H9 (cell line): Measurements from ENCODE around the gene SLC7A6. TPM values are rescaled to one million over a fixed set of nuclear protein-coding genes. Genes with fewer than 3 reads are reported as not detected.

Source experiments
- DNase-seq: peaks from one replicate; pipeline ENCODE4 v3.0.0-alpha.2; 2017
- H2AFZ ChIP-seq: one replicate; pipeline ENCODE4 v1.6.1; 2013; ENCODE audit warnings: mild to moderate bottlenecking, low read length, control low read depth, moderate library complexity
- H2AK5ac ChIP-seq: 2 replicates; pipeline ENCODE4 v1.6.1; 2013; ENCODE audit warnings: low read length, control low read depth, mixed read lengths; ENCODE audit not compliant: insufficient read length
- H2BK120ac ChIP-seq: one replicate; pipeline ENCODE4 v1.6.1; 2013; ENCODE audit warnings: low read depth, mild to moderate bottlenecking, low read length, control low read depth, inconsistent platforms; ENCODE audit not compliant: poor library complexity, severe bottlenecking
- H2BK12ac ChIP-seq: 2 replicates; pipeline ENCODE4 v1.6.1; 2013; ENCODE audit warnings: low read length, control low read depth, mixed read lengths, low read depth; ENCODE audit not compliant: insufficient read length
- H2BK15ac ChIP-seq: 2 replicates; pipeline ENCODE4 v1.6.1; 2013; ENCODE audit warnings: low read depth, low read length, control low read depth
- H2BK20ac ChIP-seq: one replicate; pipeline ENCODE4 v1.6.1; 2013; ENCODE audit warnings: low read depth, mild to moderate bottlenecking, low read length, control low read depth, inconsistent platforms; ENCODE audit not compliant: poor library complexity, severe bottlenecking
- H2BK5ac ChIP-seq: 2 replicates; pipeline ENCODE4 v1.6.1; 2013; ENCODE audit warnings: low read length, control low read depth, mixed read lengths; ENCODE audit not compliant: insufficient read length
- H3K14ac ChIP-seq: 2 replicates; pipeline ENCODE4 v1.6.1; 2013; ENCODE audit warnings: low read length, control low read depth; ENCODE audit not compliant: insufficient read depth
- H3K18ac ChIP-seq: 2 replicates; pipeline ENCODE4 v1.6.1; 2013; ENCODE audit warnings: low read depth, mild to moderate bottlenecking, mixed read lengths, low read length, control low read depth; ENCODE audit not compliant: insufficient read length
- H3K23ac ChIP-seq: 2 replicates; pipeline ENCODE4 v1.6.1; 2013; ENCODE audit warnings: low read length, control low read depth, mixed read lengths, low read depth; ENCODE audit not compliant: insufficient read length
- H3K23me2 ChIP-seq: 2 replicates; pipeline ENCODE4 v1.6.1; 2013; ENCODE audit warnings: low read depth, mild to moderate bottlenecking, mixed read lengths, low read length, control low read depth; ENCODE audit not compliant: insufficient read length, poor library complexity, severe bottlenecking
- H3K27ac ChIP-seq: 2 replicates; pipeline ENCODE4 v1.5.1; 2013; ENCODE audit warnings: low read length, control low read depth, mixed read lengths, low read depth; ENCODE audit not compliant: insufficient read length
- H3K27me3 ChIP-seq: 2 replicates; pipeline ENCODE4 v1.6.1; 2013; ENCODE audit warnings: low read length, control low read depth, inconsistent platforms; ENCODE audit not compliant: insufficient read depth
- H3K4ac ChIP-seq: 2 replicates; pipeline ENCODE4 v1.6.1; 2013; ENCODE audit warnings: low read depth, mild to moderate bottlenecking, control low read depth, inconsistent platforms, low read length, moderate library complexity
- H3K4me1 ChIP-seq: 2 replicates; pipeline ENCODE4 v1.6.1; 2013; ENCODE audit warnings: low read length, control low read depth, inconsistent platforms; ENCODE audit not compliant: insufficient read depth
- H3K4me2 ChIP-seq: 2 replicates; pipeline ENCODE4 v1.6.1; 2013; ENCODE audit warnings: low read length, control low read depth, mixed read lengths; ENCODE audit not compliant: insufficient read length, insufficient read depth
- H3K56ac ChIP-seq: 2 replicates; pipeline ENCODE4 v1.6.1; 2013; ENCODE audit warnings: low read depth, mild to moderate bottlenecking, mixed read lengths, low read length, control low read depth; ENCODE audit not compliant: insufficient read length
- H3K79me1 ChIP-seq: 2 replicates; pipeline ENCODE4 v1.6.1; 2013; ENCODE audit warnings: low read depth, mild to moderate bottlenecking, moderate library complexity, low read length, control low read depth, inconsistent platforms; ENCODE audit not compliant: insufficient read depth, poor library complexity, severe bottlenecking
- H3K79me2 ChIP-seq: 2 replicates; pipeline ENCODE4 v1.6.1; 2013; ENCODE audit warnings: low read length, control low read depth, inconsistent platforms; ENCODE audit not compliant: insufficient read depth
- H3K9ac ChIP-seq: 2 replicates; pipeline ENCODE4 v1.6.1; 2013; ENCODE audit warnings: low read length, control low read depth, mixed read lengths; ENCODE audit not compliant: insufficient read length; ENCODE audit errors: extremely low read depth
- H3K9me3 ChIP-seq: one replicate; pipeline ENCODE4 v1.6.1; 2013; ENCODE audit warnings: low read depth, low read length, inconsistent platforms; ENCODE audit not compliant: control insufficient read depth
- H3T11ph ChIP-seq: one replicate; pipeline ENCODE4 v1.6.1; 2013; ENCODE audit warnings: mild to moderate bottlenecking, low read length, control low read depth, inconsistent platforms
- H4K20me1 ChIP-seq: one replicate; pipeline ENCODE4 v1.6.1; 2013; ENCODE audit not compliant: control insufficient read depth, insufficient read length, insufficient read depth
- H4K5ac ChIP-seq: 2 replicates; pipeline ENCODE4 v1.6.1; 2013; ENCODE audit warnings: low read depth, mild to moderate bottlenecking, mixed read lengths, low read length, control low read depth; ENCODE audit not compliant: insufficient read length
- H4K8ac ChIP-seq: replicated peaks from 2 replicates; pipeline ENCODE4 v1.6.1; 2013; ENCODE audit warnings: low read length, control low read depth, mixed read lengths, low read depth; ENCODE audit not compliant: insufficient read length
- H4K91ac ChIP-seq: 2 replicates; pipeline ENCODE4 v1.6.1; 2013; ENCODE audit warnings: low read depth, mild to moderate bottlenecking, moderate library complexity, mixed read lengths, low read length, control low read depth; ENCODE audit not compliant: insufficient read length
- H3K27ac Mint-ChIP-seq, 3 experiments: 2 replicates in 2 of 3; 3 replicates in 1 of 3; pipeline ENCODE4 v1.8.0; 2020 to 2021; ENCODE audit warnings: mixed read lengths in 3 of 3, mild to moderate bottlenecking in 1 of 3, moderate library complexity in 1 of 3
- H3K27me3 Mint-ChIP-seq: 2 replicates; pipeline ENCODE4 v1.8.0; 2021; ENCODE audit warnings: low read depth, mild to moderate bottlenecking, moderate library complexity, mixed read lengths
- H3K36me3 Mint-ChIP-seq, 3 experiments: 2 replicates in 2 of 3; 3 replicates in 1 of 3; pipeline ENCODE4 v1.8.0; 2020 to 2021; ENCODE audit warnings: low read depth in 3 of 3, mixed read lengths in 3 of 3; ENCODE audit not compliant: insufficient read depth in 1 of 3
- H3K4me1 Mint-ChIP-seq, 2 experiments: 2 replicates each; pipeline ENCODE4 v1.8.0; 2020; ENCODE audit warnings: mixed read lengths in 2 of 2
- H3K4me3 Mint-ChIP-seq, 2 experiments: 2 replicates in 1 of 2; 3 replicates in 1 of 2; pipeline ENCODE4 v1.8.0; 2020 to 2021; ENCODE audit warnings: mild to moderate bottlenecking in 2 of 2, mixed read lengths in 2 of 2, moderate library complexity in 1 of 2
- H3K9me3 Mint-ChIP-seq, 2 experiments: 2 replicates in 1 of 2; 3 replicates in 1 of 2; pipeline ENCODE4 v1.8.0; 2020; ENCODE audit warnings: mild to moderate bottlenecking in 2 of 2, mixed read lengths in 2 of 2, moderate library complexity in 1 of 2
- WGBS: extraction: QIAGEN DNeasy Blood & Tissue Kit; methylation state at CpG from one replicate; pipeline ENCODE4 v1.1.7; 2013; ENCODE audit warnings: missing lambda C conversion rate, low lambda C conversion rate, mixed read lengths; ENCODE audit not compliant: insufficient read length; ENCODE audit errors: extremely low coverage; 5-methylcytosine and 5-hydroxymethylcytosine counted together
- total RNA-seq: library from RNA; stranded (reverse); gene quantifications from 2 replicates; pipeline ENCODE4 v1.2.1, GENCODE V29; 2021
- TF ChIP-seq, protein P1 (sequence below): fragments of 200-600 bp; sonication (generic); conservative IDR thresholded peaks from 3 replicates; pipeline ENCODE4 v1.8.0; 2021; ENCODE audit warnings: antibody characterized with exemption, mild to moderate bottlenecking

SLC7A6 gene
- total RNA-seq, 1 experiment from 2014 or later = 21.1 TPM

DNA sequence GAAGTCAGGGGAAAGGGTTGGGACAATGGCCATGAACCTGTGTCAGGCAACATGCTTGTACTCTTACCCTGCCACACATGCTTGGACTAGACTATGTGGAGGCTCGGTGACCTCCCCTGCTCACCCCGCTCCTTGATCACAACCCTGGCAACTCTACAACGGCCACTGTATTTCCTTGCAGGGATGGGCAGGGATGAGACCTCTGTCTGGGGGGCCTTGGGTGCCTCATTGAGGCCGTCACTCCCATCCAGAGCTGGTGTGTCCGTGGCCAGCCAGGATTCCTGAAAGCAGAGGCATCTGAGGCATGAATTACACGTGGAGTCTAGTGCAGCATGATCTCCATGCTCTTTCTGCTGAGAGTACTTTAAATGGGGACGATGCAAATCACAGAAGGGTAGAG, 18.2 kb upstream of the SLC7A6 start:
- WGBS = no CpG with 5 or more reads among the region's 7 CpGs
- Histone ChIP-seq H3K9ac (no peak overlapping the region), H2BK12ac (no peak overlapping the region)

More for the DNA sequence above, 18.2 kb upstream of the SLC7A6 start:
- Histone ChIP-seq H3K56ac (no peak overlapping the region), H4K20me1 (no peaks in the 10 kb centered on the region), H4K8ac (no peak overlapping the region), H3K23me2 (peaks cover 11% of the 10 kb centered on the region), H3K9me3 (no peaks in the 10 kb centered on the region), H2BK20ac (no peak overlapping the region), H3K4me2 (no peak overlapping the region), H3K27me3 (no peaks in the 10 kb centered on the region; the same call in 1 of the 2 replicates), H3K79me2 (no peaks in the 10 kb centered on the region), H3K27ac (no peak overlapping the region), H2BK15ac (no peak overlapping the region), H2AK5ac (no peak overlapping the region), H3K4me1 (no peaks in the 10 kb centered on the region), H3K23ac (no peak overlapping the region), H4K91ac (no peak overlapping the region), H3K79me1 (no peaks in the 10 kb centered on the region), H2BK120ac (no peak overlapping the region), H4K5ac (no peak overlapping the region), H3K14ac (no peak overlapping the region), H2AFZ (no peak overlapping the region), H3K4ac (no peak overlapping the region), H2BK5ac (no peak overlapping the region), H3K18ac (no peak overlapping the region), H3T11ph (no peak overlapping the region)
- TF ChIP-seq, protein P1, sequence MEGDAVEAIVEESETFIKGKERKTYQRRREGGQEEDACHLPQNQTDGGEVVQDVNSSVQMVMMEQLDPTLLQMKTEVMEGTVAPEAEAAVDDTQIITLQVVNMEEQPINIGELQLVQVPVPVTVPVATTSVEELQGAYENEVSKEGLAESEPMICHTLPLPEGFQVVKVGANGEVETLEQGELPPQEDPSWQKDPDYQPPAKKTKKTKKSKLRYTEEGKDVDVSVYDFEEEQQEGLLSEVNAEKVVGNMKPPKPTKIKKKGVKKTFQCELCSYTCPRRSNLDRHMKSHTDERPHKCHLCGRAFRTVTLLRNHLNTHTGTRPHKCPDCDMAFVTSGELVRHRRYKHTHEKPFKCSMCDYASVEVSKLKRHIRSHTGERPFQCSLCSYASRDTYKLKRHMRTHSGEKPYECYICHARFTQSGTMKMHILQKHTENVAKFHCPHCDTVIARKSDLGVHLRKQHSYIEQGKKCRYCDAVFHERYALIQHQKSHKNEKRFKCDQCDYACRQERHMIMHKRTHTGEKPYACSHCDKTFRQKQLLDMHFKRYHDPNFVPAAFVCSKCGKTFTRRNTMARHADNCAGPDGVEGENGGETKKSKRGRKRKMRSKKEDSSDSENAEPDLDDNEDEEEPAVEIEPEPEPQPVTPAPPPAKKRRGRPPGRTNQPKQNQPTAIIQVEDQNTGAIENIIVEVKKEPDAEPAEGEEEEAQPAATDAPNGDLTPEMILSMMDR = no peak
- peaks cover 15 to 16% of the 10 kb centered on the region in 2 experiments for H3K4me1 Mint-ChIP-seq
- no peak overlapping the region; a peak in 1 of 7 replicates for H3K27ac Mint-ChIP-seq
- H3K27me3 Mint-ChIP-seq = peaks cover 18% of the 10 kb centered on the region
- H3K4me3 Mint-ChIP-seq = peak overlapping the region; percentile 88 to 93
- H3K9me3 Mint-ChIP-seq = no peaks in the 10 kb centered on the region
- H3K36me3 Mint-ChIP-seq = peaks cover 1 to 10% (median 7%) of the 10 kb centered on the region in 3 experiments; a peak in 4 of 7 replicates
- no peak for DNase-seq
